Activated CD8-positive, alpha-beta T cell treated with anti-CD3 and anti-CD28 coated beads for 36 hours (primary cell): ENCODE measurements around the gene TMPRSS9. TPM values are rescaled to one million over a fixed set of nuclear protein-coding genes. Genes with fewer than 3 reads are reported as not detected.

Experiments used
- ATAC-seq: fragments of 200-7000 bp; cut with Tn5 transposase; one replicate; pipeline ENCODE4 v1.10.0; 2021; ENCODE audit warnings: mild to moderate bottlenecking, moderate library complexity
- CTCF ChIA-PET: fragments of 350-600 bp; sonication (Branson Sonifier 250); formaldehyde crosslinking; loops from one replicate; lab custom pipeline; 2021; ENCODE audit warnings: antibody characterized with exemption; lab: Charles Lee
- POLR2A ChIA-PET: fragments of 350-600 bp; sonication (Branson Sonifier 250); formaldehyde crosslinking; loops from one replicate; lab custom pipeline; 2021; ENCODE audit warnings: antibody characterized with exemption; lab: Charles Lee
- DNase-seq: peaks from one replicate; pipeline ENCODE4 v3.0.0-alpha.2; 2020
- H3K27ac Mint-ChIP-seq: one replicate; pipeline ENCODE4 v1.8.0; 2021; ENCODE audit warnings: mild to moderate bottlenecking, mixed read lengths
- H3K27me3 Mint-ChIP-seq: one replicate; pipeline ENCODE4 v1.8.0; 2021; ENCODE audit warnings: mixed read lengths
- H3K36me3 Mint-ChIP-seq: one replicate; pipeline ENCODE4 v1.8.0; 2021; ENCODE audit warnings: low read depth, mixed read lengths
- H3K4me1 Mint-ChIP-seq: one replicate; pipeline ENCODE4 v1.8.0; 2021; ENCODE audit warnings: low read depth, mixed read lengths
- H3K4me3 Mint-ChIP-seq: one replicate; pipeline ENCODE4 v1.8.0; 2021; ENCODE audit warnings: mild to moderate bottlenecking, moderate library complexity, mixed read lengths
- H3K9me3 Mint-ChIP-seq: one replicate; pipeline ENCODE4 v1.8.0; 2021; ENCODE audit warnings: mixed read lengths
- CTCF ChIP-seq: fragments of 200-600 bp; IDR thresholded peaks from one replicate; pipeline ENCODE4 v1.8.0; 2022; ENCODE audit warnings: antibody characterized with exemption, mild to moderate bottlenecking
- intact Hi-C: fragments of 100-400 bp; cut with micrococcal nuclease; formaldehyde crosslinking; loops from one replicate; pipeline ENCODE4 v1.10.0; 2022
- total RNA-seq, 2 experiments: library from RNA; stranded (reverse); gene quantifications; one replicate each; pipeline ENCODE4 v1.2.3, GENCODE V29; 2021

The TMPRSS9 gene
- total RNA-seq, 2 experiments from 2014 or later = not detected

DNA sequence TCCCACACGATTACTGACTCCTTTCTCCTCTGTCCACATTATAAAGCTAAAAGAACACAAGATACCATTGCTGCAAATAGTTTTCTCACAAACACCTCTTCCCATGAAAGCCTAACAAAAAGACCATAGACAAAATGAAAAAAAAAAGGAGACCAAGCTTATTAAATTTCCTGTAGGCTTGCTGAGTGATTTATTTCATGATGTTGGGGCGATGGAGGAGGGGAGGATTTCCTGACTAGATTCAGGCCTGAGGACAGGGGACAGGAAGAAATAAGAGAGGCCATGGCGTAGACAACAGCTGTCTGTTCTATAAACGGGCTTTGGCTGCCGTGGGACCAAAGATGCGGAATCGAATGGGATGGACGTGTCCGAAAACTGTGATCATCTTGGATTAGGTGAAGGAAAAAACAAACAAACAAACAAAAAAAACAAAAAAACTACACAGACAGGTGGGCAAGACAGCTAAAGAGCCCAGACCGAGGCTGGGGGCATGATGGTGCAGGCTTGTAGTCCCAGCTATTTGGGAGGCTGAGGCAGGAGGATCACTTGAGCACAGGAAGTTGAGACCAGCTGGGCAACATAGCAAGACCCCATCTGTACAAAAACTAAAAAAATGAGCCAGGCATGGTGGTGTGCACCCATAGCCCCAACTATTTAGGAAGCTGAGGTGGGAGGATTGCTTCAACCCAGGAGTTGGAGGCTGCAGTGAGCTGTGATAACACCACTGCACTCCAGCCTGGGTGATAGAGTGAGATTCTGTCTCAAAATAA is 5.3 kb downstream of the TMPRSS9 start:
- no peak overlapping the region for H3K4me3 Mint-ChIP-seq
- H3K36me3 Mint-ChIP-seq = no peaks in the 10 kb centered on the region
- H3K27ac Mint-ChIP-seq = no peak overlapping the region
- ATAC-seq (no peak), DNase-seq (no peak)
- peaks cover 2% of the 10 kb centered on the region for H3K9me3 Mint-ChIP-seq
- TF ChIP-seq CTCF = no peak
- ChIA-PET CTCF (interaction anchor here (0.7 to 1.9 kb wide), 2 partner anchors 27 to 248 kb away, joined by 5 to 6 read pairs; no protein-coding TSS in a partner anchor), POLR2A (no interaction called here)
- intact Hi-C loops = no loop called here
- peaks cover 17% of the 10 kb centered on the region for H3K27me3 Mint-ChIP-seq
- H3K4me1 Mint-ChIP-seq = peaks cover 4% of the 10 kb centered on the region

DNA sequence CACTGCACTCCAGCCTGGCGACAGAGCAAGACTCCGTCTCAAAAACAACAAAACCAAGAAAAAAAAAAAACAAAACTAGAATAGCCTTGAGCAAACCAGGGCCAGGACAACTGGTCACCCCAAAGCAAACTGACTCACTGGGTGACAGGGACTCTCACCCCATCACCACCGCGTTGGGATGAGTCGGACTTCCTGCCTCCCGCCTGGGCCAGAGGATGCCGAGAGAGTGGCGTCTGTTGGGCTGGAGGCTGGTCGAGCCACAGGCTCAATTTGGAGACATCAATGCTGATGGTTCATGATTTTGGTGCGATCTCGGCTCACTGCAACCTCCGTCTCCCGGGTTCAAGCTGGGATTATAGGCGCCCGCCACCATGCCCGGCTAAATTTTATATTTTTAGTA is 11.6 kb downstream of the TMPRSS9 start:
- H3K4me3 Mint-ChIP-seq = no peak overlapping the region
- intact Hi-C loops = no loop called here
- no peaks in the 10 kb centered on the region for H3K4me1 Mint-ChIP-seq
- no peak for TF ChIP-seq CTCF
- peaks cover 2% of the 10 kb centered on the region for H3K9me3 Mint-ChIP-seq
- peaks cover 5% of the 10 kb centered on the region for H3K27me3 Mint-ChIP-seq
- no peak for DNase-seq
- no peak overlapping the region for H3K27ac Mint-ChIP-seq
- no peak for ATAC-seq
- ChIA-PET POLR2A (no interaction called here), CTCF (no interaction called here)
- H3K36me3 Mint-ChIP-seq = no peaks in the 10 kb centered on the region

DNA sequence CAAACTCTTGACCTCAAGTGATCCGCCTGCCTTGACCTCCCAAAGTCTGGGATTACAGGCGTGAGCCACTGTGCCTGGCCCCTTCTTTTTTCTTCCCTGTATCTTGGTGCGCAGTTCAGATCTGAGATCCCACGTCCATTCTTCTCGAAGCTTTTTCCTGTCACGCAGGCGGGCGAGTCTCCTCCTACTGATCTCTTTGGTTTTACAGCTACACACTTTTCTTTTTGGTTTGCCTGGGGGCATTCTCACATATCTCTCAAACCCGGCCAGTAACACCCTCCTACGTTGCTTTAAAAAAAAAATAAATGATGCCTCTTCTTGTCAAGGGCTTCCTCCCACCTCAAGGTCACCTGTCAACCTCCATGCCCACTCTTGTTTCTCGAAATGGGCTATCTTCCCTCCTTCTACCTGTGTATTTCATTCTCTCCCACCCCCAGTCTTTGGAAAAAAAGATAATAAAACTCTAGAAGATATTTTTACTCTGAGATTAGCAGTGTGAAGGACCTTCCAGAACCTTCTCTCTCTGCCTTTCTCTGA is 12.1 kb downstream of the TMPRSS9 start:
- Mint-ChIP-seq H3K36me3 (no peaks in the 10 kb centered on the region), H3K27me3 (peaks cover 5% of the 10 kb centered on the region), H3K27ac (no peak overlapping the region), H3K9me3 (peaks cover 2% of the 10 kb centered on the region), H3K4me1 (no peaks in the 10 kb centered on the region), H3K4me3 (no peak overlapping the region)
- DNase-seq = no peak
- ChIA-PET CTCF (no interaction called here), POLR2A (no interaction called here)
- intact Hi-C loops = no loop called here
- no peak for TF ChIP-seq CTCF
- ATAC-seq = no peak

DNA sequence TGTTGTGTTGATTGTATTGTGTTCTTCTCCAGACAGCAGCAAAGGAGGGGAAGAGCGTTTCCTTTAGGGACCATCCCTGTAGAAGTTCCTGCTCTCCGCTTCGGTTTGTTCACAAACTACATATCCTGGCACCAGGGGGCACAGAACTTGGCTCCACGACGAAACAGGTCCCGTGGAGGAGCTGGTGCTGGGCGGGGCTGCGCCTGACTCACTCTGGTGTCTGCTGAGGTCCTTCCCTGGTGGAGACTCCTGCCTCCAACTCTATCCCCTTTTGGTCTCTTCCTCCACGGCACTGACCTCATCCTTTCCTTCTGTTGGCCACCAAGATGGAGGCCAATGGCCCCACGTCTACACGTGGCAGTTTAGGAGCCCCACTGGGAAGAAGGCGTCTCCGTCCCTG is 14.7 kb downstream of the TMPRSS9 start:
- ChIA-PET POLR2A (no interaction called here), CTCF (no interaction called here)
- H3K36me3 Mint-ChIP-seq = peaks cover 3% of the 10 kb centered on the region
- peaks cover 12% of the 10 kb centered on the region for H3K9me3 Mint-ChIP-seq
- peaks cover 1% of the 10 kb centered on the region for H3K27me3 Mint-ChIP-seq
- intact Hi-C loops = no loop called here
- DNase-seq (no peak), ATAC-seq (no peak)
- no peak overlapping the region for H3K27ac Mint-ChIP-seq
- H3K4me3 Mint-ChIP-seq = no peak overlapping the region
- no peak for TF ChIP-seq CTCF
- H3K4me1 Mint-ChIP-seq = no peaks in the 10 kb centered on the region

DNA sequence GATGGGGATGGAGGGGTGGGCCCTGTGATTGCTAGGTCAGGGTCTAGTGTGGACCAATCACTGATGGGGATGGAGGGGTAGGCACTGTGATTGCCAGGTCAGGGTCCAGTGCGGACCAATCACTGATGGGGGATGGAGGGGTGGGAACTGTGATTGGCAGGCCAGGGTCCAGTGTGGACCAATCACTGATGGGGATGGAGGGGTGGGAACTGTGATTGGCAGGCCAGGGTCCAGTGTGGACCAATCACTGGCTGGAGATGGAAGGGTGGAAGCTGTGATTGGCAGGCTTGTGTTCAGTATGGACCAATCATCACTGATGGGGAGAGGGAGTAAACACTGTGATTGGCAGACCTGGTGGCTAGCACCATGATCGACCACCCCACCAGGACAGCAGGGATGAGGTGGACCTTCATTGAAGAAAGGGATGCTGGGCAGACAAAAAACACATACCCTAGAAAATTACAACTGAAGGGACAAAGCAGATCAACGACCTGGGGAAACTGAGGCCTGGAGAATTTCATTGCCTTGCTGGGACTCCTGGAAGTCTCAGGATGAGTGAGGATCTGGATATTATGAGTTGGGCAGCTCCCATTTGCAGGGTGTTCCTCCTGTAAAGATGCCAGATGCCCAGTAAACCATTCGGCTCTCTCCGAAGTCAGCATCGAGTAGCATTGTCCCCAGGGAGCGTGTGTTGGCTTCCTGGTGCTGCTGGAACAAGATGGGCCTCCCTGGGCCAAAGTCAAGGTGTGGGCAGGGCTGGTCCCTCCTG is 15.5 kb downstream of the TMPRSS9 start:
- Mint-ChIP-seq H3K4me3 (no peak overlapping the region), H3K27me3 (peaks cover 1% of the 10 kb centered on the region), H3K36me3 (peaks cover 3% of the 10 kb centered on the region), H3K4me1 (no peaks in the 10 kb centered on the region), H3K27ac (no peak overlapping the region), H3K9me3 (peaks cover 12% of the 10 kb centered on the region)
- ATAC-seq (no peak), DNase-seq (no peak)
- ChIA-PET CTCF (interaction anchor here (1.3 kb wide), 1 partner anchor 17 kb away, joined by 3 read pairs; no protein-coding TSS in a partner anchor), POLR2A (no interaction called here)
- intact Hi-C loops = no loop called here
- TF ChIP-seq CTCF = no peak
